HG02970 (cell line): ENCODE measurements around the gene CDK14.
A peak's percentile ranks its signal among the peaks of the same experiment; 100 is the strongest.
"Not testable (repeated sequence)": the region's sequence is repeated elsewhere in the genome, so short reads cannot be mapped to it uniquely, and the experiment has no call there.

ENCODE experiments used
- ATAC-seq: cut with Tn5 transposase; IDR thresholded peaks from one replicate; pipeline ENCODE4 v1.9.1; 2021; ENCODE audit warnings: mild to moderate bottlenecking, moderate library complexity, moderate number of reproducible peaks; ENCODE audit not compliant: unreplicated experiment, low FRiP score

Gene CDK14

DNA sequence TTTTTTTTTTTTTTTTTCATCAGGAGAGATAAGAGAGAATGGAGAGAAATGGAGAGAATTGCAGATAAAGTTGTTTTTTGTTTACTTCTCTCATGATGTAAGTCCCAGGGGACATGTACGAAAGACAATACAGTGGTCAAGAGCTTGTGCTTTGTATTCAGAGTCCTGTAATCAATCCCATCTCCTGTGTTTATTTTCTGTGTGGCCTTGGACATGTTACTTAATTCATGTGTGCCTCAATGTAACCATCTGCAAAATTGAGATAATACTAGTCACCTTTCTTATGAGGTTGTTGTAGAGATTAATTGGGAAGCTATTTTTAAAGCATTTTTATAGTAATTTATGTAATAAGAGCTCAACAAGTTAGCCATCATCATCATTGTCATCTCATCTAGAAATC is 117.5 kb downstream of the CDK14 start:
- no peak for ATAC-seq

DNA sequence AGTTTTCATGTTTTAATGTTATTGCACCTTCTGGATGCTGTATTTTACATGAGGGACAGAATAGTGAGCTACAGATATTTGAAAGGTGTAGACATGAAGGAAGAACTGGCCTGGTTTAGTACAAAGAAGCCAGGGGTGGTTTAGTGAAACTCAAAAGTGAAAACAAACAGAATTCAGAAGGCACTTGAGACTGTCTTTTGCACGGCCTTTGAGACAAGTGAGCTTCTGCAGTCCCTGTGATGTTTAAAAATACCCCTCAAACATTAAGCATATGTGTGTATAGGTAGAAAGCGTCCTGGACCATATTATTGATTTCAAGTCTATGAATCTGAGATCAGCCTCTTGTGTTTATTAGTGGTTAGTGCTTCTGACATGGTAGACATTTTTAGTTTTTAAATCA is 118.9 kb downstream of the CDK14 start:
- no peak for ATAC-seq

DNA sequence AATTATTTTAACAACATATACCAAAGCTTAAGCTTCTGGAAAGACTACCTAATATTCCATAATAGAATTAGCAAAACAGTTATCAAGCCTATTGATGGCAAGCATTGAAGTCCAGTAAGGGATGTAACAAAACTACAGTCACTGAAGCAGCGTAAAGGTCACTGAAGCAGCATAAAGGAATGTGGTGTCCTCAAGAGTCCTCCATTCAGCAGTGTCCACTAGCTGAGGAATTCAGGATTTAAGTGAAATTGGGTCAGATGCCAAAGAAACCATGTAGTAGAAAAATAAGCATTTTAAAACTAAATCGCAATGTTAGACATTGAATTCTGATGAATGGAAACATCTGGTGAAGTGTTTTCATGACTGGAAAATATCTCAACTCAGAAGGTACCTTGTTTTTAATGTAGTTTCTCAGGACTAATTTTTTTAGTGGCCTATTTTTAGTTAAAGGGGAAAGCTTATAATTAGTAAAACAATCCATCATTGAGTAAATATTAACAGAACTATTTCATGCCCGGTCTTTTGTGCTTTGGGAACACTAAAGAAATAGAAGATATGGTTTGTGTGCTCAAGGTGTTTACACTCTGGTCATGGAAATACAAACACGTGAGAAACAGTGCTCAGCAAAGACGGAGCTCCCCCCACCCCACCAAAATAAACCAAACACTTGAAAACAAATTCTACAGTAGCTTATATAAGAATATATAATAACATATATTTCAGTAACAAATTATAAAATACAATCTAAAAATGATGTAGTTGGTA is 121.4 kb downstream of the CDK14 start:
- ATAC-seq: no peak

DNA sequence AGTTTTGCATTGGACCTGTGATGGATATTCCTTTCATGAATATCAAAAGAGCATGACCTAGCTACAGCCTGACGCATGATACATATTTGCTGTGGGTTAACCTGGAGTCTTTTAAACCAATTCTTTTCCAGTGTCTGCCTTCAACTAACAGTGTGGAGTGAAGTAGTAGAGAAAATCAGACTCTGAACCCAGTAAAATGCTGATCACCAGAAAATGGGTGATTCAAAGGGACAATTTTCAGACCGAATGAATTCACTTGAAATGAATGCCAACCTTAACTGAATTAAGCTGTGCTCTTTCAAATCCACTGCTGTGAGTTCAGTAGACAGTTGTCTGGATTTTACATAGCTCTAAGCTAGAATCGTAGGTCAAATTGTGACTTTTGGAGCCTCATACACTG is 123.0 kb downstream of the CDK14 start:
- ATAC-seq: no peak

DNA sequence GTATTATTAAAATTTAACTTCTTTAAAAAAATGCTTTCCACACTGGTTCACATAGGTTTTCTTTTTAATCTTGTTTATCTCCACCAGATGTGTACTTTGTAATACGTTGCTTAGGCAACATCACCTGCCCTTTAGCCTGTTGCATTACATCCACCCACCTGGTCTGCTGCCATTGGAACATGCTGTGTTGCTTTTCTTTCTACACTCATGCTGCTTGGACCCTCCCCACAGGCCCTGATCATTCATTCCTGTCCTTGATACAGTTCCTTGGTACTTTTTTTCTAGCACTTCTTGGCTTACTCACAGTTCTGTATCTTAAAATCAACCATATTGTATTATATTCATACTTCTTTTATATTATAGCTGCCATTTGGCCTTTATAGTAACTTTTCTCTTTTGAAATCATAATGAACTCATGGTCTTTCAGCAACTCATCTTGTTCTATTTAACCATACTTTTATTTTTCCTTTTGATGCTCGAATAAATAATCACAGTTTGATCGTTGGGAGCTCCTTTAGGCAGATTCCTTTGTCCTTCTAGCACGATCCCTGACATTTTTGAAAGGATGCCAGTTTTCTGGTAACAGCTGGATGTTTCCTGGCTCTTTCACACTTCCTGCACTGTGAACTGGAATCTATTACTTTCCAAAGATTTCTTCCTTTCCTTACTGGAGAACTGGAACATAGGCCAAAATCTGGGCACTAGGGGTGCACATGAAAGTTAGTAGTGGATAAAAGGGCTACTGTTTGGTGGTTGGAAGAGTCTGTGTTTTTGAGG is 125.1 kb downstream of the CDK14 start:
- ATAC-seq: no peak

DNA sequence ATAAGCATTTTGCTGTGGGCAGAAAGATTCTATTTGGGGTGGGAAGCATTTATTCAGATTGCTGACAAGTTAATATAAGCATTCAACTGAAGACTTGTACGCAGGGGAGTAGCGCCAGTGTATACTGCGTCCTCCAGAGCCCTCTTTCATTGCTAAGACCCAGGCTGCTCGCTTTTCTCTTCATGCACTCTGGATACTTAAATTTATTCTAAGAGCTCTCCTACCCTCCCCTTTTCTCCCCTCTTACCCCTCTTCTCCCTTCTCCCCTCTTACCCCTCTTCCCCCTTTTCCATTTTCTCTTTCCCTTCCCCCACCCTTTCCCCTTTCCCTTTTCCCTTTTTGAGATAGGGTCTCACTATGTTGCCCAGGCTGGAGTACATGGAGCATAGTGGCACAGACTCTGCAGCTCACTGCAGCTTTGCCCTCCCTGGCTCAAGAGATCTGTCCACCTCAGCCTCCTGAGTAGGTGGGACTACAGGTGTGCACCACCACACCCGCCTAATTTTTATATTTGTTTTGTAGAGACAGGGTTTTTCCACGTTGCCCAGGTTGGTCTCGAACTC is 125.8 kb downstream of the CDK14 start:
- no peak for ATAC-seq

DNA sequence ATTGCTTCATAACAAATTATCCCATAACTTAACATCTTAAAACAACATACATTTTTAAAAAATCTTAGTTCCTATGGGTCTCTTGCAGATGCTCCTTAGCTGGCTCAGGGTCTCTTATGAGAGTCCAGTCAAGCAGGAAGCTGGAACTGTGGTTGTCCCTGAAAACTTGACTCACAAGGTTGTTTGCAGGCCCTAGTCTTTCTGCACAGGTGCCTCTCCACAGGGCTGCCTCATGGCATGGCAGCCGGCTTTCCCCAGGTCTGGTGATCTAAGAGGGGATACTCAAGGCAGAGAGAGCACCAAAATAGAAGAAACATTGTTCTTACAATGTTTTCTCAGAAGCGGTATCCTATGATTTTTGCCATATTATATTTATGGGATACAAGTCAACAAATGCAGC is 127.1 kb downstream of the CDK14 start:
- no peak for ATAC-seq

DNA sequence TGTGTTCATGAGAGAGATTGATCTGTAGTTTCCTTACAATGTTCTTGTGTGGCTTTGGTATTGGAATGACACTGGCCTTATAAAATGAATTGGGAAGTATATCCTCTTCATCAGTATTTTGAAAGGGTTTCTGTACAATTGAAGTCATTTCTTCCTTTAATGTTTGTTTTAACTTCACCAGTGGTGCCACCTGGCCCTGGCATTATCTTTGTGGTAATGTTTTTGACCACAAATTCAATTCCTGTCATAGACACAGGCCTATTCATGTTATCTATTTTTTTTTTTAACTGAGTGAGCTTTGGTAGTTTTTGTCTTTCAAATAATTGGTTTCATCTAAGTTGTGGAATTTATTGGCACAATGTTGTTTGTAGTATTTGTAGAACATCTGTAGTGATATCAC is 127.7 kb downstream of the CDK14 start:
- ATAC-seq: no peak

DNA sequence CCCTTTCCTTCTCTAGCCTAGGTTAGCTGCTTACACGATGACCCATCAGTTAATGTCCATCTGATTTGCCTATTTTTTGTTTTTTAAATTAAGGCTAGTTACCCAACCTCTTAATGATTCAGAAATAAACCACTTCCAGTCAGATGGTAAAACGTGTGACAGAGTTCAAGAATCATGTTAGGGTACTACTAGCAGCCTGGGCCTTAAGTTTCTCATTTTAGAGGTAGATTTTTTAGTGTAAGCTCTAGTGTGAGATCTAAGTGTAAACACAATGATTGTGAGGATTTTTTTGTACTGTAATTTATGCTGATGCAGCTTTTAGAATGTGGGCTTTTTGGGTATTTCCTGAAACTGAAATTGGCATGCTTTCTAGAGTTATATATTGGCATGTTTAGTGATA is 130.0 kb downstream of the CDK14 start:
- no peak for ATAC-seq

DNA sequence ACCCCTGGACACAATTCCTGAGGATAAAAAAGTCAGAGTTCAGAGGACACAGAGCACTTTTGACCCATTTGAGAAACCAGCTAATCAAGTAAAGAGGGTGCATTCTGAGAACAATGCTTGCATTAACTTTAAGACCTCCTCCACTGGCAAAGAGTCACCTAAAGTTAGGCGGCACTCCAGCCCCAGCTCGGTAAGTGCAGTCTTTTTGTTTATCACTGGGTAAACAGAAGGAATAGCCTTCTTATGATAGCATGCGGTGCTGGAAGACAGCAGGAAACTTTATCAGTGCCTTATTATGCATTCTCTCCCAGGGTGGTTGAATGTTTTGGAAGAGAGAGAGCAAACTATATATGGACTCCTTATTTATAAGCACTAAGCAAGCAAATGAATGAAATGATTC is 130.5 kb downstream of the CDK14 start:
- no peak for ATAC-seq

DNA sequence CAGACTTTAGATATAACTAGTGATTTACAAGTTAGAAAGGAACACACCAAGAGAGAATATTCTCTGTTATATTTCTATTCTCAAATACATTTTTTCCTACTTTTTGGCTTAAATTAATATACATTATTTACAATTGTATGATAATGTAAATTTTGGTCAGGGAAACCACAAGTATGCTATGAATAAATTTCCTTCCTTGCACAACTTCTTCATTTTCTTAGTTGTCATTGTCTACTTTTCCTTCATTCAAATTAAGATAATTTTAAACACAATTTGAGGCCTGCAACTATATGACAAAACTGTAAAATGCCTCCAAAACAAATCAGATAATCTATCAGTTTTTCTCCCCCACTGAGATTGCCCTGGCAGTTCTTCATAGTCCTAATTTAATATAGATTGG is 131.3 kb downstream of the CDK14 start:
- no peak for ATAC-seq

DNA sequence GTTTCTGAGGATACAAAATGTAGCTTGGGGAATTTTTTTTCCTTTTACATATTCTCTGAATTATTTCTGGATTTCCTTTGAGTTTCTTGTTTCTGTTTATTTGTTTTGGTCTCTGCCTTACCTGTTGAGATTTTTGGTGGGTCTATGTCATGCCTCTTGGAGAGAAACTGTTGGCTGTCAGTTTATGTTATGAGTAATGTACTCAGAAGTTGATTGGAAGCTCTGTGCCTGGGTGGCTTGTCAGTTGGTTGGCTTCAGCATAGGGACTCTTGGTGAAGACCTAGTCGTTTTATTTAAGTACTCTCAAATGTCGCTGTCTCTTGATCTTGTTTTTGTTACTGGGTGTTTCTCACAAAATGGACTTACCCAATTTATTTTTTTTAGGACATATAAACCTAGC is 132.4 kb downstream of the CDK14 start:
- no peak for ATAC-seq

DNA sequence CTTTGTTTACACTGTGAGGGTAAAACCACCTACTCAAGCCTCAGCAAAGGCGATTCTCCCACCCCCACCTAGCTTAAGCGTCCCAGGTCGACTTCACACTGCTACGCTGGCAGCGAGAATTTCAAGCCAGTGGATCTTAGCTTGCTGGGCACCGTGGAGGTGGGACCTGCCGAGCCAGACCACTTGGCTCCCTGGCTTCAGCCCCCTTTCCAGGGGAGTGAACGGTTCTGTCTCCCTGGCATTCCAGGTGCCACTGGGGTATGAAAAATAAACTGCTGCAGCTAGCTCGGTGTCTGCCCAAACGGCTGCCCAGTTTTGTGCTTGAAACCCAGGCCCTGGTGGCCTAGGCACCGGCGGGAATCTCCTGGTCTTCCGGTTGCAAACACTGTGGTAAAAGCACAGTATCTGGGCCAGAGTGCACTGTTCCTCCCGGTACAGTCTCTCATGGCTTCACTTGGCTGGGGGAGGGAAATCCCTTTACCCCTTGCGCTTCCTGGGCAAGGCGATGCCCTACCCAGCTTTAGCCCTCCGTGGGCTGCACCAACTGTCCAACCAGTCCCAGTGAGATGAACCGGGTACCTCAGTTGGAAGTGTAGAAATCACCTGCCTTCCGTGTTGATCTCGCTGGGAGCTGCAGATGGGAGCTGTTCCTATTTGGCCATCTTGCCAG is 139.6 kb downstream of the CDK14 start:
- not testable (repeated sequence) for ATAC-seq

DNA sequence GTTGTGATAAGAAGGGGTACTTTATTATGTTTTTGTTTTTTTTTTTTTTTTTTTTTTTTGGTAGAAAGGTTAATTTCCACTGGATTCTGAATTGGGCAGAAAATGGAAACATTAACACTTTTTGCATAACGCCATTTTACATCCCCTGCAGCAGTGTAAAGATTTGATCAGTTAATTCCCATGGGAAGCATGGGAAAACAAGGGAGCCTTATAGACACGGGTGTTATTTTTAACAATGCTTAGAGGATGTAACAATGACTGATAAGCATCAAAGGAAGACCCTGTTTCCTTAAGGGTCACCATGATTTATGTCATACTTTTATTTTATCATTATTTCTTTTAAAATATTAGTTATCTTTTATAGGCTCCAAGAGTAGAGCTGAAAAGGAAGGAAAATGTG is 140.2 kb downstream of the CDK14 start:
- ATAC-seq: no peak

DNA sequence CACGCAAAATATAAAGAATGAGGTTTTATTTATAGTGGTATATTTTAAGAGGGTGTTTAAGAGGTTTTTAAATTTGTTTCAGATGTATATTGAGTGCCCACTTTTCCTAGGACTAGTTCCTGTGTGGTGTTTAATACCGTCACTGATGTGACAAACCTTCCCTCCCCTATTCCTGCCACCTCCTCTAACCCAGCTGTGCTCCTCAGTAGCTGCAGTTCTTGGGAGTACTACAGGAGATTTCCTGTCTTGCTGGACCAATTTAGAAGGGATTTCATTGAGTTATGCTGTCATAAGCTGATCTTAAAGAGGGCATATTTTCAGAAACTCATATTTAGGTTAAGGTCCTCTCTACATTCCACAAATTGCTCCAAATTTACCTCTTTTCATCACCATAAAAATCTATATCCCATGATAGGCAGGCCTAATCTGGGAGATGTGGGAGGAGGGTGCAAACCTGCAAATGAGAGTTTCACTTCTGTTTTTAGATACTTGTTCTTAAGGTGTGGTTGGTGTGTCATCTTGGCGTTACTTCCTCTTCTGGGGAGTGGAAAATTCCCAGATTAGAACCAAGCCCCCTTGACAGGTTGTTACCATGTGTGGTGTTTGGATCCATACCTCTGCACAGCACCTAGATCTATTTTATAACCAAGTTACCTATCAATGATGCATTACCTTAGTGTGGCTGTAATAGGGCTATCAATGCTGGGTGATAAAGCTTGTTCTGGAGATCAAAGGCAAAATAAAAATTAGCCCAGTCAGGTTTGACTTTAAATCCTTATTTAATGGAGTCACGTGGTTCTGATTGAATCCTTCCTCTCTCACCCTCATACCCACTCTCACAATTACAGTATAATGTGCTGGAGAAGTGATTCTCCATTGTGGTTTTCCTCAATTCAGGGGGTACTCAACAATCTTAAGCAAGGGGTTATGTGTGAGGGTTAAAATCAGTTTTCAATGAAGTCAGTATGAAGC is 141.1 kb downstream of the CDK14 start:
- ATAC-seq: peak; percentile 90

DNA sequence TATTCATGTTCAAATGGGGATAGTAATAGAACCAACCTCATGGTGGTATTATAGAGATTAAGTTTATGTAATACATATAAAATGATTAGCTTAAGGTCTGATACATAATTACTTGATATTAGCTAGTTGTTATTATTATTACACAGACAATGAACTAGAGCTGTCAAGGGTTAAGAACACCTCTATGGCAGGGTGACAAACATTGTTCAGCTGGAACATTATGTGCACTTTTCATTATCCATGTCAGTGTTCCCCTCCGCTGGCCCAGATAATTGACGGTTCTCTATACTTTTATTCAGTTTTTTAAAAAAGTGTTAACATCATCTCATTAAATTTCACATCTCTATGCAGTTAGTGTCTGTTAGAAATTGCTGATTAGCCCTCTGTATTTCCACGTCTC is 142.1 kb downstream of the CDK14 start:
- no peak for ATAC-seq

DNA sequence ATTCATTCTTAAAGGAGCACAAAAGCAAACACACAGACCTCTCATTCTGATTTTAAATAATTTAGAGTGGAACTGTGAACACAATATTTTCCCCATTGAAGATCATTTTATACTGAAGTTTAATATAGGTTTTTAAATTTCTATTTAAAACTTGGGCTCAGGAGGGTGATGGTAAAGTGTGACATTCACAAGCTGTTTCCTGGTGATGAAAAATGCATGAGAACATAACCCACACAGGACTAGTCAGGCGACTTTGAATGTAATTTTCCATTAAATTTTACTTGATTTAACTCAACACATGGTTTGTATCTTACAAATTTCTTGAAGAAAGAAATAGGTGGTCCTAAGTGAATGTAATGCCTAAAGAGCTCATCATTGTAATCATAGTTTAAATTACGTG is 143.6 kb downstream of the CDK14 start:
- no peak for ATAC-seq

DNA sequence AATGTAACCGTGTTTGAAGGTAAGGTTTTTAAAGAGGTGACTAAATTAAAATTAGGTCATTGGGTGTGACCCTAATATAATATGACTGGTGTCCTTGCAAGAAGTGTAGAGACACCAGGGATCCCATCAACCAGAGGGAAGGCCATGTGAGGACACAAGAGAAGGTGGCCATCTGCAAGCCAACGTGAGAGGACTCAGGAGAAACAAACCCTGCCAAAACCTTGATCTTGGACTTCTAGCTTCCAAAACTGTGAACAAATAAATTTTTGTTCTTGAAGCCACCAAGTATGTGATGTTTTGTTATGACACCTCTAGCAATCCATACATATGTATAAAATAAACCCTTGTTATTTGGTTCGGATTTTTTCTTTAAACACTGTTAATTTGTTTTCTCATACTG is 144.3 kb downstream of the CDK14 start:
- no peak for ATAC-seq

DNA sequence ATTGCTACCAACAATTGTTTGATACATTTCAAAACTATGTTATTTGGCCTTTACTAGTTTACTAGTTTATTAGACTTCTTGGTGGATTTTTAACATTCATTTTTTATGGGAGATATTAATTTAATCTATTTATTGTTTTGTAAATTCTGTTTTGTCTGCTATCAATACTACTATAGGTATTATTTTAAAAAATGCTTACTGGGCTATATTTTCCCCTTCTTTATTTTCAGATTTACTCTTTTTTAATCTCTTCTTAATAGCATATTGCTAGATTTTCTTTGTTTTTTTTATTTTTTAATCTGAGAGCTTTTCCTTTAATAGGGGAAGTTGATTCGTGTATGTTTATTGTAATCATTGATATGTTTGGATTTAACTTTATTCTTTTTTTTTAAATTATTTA is 147.5 kb downstream of the CDK14 start:
- ATAC-seq: no peak

DNA sequence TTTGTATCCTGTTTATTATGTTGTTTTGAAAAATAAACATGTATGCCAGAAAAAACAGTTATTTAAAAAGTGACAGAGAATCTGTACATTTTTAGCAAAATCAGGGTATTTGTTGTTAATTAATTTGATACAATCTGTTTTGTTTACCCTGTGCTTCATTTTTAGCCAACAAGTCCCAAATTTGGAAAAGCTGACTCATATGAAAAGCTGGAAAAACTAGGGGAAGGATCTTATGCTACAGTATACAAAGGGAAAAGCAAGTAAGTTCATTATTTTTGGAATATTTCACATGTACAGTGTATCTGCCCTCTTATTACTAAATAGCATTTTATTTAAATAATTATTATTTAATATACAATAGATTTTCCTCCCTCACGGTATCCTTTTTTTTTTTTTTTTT is 151.4 kb downstream of the CDK14 start:
- ATAC-seq: no peak
